Endothelial cell of umbilical vein (primary cell): ENCODE measurements around the gene ZBTB22.

Source experiments
- EZH2 ChIP-seq: IDR thresholded peaks from 2 replicates; pipeline ENCODE4 v1.6.1; 2012; ENCODE audit warnings: borderline replicate concordance, low read depth, mild to moderate bottlenecking, moderate library complexity, low read length, inconsistent platforms; ENCODE audit not compliant: severe bottlenecking
- FOS ChIP-seq: IDR thresholded peaks from 2 replicates; pipeline ENCODE4 v1.6.1; 2011; ENCODE audit warnings: mild to moderate bottlenecking, low read length, moderate library complexity, borderline replicate concordance; ENCODE audit not compliant: insufficient read depth
- MYC ChIP-seq: IDR thresholded peaks from one replicate; pipeline ENCODE4 v1.6.1; 2011; ENCODE audit warnings: mild to moderate bottlenecking, low read depth, low read length
- POLR2A ChIP-seq: IDR thresholded peaks from 2 replicates; pipeline ENCODE4 v1.6.1; 2012; ENCODE audit warnings: low read depth, mild to moderate bottlenecking, control low read depth, low read length
- POLR2AphosphoS5 ChIP-seq: IDR thresholded peaks from 2 replicates; pipeline ENCODE4 v1.6.1; 2012; ENCODE audit warnings: low read depth, mild to moderate bottlenecking, control low read depth, low read length, moderate library complexity; ENCODE audit not compliant: insufficient read depth
- TF ChIP-seq, protein P1 (sequence below), 2 donors: IDR thresholded peaks; 1 replicate in 1 of 2; 2 replicates in 1 of 2; pipeline ENCODE4 v1.5.1; 2011; ENCODE audit warnings: low read length in 2 of 2, mild to moderate bottlenecking in 2 of 2, moderate library complexity in 2 of 2, control low read depth in 1 of 2, inconsistent platforms in 1 of 2, low read depth in 1 of 2; ENCODE audit not compliant: insufficient read depth in 1 of 2; ENCODE audit errors: extremely low read depth in 1 of 2
- TF ChIP-seq, protein P2 (sequence below): IDR thresholded peaks from 2 replicates; pipeline ENCODE4 v1.6.1; 2011; ENCODE audit not compliant: insufficient read depth, insufficient read length

DNA sequence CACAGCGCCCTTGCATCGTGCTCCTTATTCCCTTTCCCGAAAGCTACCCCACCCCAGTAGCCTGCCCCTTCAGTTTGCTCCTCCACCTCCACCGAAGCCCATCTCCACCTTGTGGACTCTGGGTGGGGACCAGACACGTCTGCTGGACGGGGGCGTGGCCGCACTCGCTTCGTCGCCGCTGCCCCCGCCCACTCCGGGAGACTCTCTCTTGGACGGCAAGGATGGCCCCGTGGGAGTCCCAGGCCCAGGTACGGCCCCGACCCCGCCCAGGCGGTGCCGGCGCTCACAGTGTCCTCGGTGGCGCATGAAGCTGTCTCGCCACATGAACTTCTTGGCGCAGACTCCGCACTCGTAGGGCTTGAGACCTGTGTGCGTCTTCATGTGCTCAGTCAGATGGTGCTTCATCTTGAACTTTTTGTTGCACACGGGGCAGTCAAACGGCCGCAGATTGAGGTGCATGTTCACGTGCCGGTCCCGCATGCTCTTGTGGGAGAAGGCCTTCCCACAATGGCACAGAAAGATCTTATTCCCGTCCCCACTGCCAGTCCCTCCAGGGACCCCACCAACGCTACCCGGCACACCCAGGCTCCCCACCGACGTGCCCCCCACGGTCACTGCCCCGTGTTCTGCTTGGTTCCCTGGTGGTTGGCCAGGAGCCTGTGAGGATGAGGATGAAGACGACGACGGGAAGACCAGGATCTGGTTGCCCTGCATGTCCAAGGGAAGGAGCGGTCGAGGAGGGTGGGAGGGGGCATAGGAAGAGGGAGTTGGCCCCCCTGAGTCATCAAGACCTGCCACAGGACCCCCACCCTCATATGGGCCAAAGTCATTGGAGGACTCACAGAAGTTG, 2.4 kb downstream of the ZBTB22 start:
- TF ChIP-seq, protein P1, sequence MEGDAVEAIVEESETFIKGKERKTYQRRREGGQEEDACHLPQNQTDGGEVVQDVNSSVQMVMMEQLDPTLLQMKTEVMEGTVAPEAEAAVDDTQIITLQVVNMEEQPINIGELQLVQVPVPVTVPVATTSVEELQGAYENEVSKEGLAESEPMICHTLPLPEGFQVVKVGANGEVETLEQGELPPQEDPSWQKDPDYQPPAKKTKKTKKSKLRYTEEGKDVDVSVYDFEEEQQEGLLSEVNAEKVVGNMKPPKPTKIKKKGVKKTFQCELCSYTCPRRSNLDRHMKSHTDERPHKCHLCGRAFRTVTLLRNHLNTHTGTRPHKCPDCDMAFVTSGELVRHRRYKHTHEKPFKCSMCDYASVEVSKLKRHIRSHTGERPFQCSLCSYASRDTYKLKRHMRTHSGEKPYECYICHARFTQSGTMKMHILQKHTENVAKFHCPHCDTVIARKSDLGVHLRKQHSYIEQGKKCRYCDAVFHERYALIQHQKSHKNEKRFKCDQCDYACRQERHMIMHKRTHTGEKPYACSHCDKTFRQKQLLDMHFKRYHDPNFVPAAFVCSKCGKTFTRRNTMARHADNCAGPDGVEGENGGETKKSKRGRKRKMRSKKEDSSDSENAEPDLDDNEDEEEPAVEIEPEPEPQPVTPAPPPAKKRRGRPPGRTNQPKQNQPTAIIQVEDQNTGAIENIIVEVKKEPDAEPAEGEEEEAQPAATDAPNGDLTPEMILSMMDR (IDR thresholded peaks at IDR 0.05; ENCODE audit: extremely low read depth in 1 of 2, insufficient read depth in 1 of 2, low read depth in 1 of 2, low read length in 2 of 2), result no peak
- no peak for TF ChIP-seq EZH2
- no peak for TF ChIP-seq POLR2A
- TF ChIP-seq MYC, result no peak
- TF ChIP-seq, protein P2, sequence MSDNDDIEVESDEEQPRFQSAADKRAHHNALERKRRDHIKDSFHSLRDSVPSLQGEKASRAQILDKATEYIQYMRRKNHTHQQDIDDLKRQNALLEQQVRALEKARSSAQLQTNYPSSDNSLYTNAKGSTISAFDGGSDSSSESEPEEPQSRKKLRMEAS, result no peak
- no peak for TF ChIP-seq POLR2AphosphoS5
- no peak for TF ChIP-seq FOS
